ENCODE results near the gene PLPP3.

DNA sequence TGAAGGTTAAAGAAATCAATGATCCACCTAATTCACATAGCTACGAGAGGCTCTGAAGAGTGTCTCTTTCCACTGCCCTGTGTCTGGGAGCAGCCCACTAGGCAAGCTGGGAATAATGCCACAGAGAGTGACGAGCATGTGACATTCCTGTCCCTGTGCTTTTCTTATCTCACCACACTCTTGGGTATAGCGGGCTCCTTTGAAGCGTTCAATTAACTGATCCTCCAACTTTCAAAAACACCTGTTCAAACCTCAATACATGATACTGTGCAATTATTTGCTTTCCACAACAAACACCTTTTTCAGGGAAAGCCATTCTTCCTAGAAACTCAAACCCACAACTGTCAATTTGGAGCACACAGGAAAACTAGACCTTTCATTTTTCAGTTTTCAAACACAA lies 43.4 kb downstream of the PLPP3 start:
- TF ChIP-seq CTCF (IDR thresholded peaks at IDR 0.05) = no peak
- no peak for TF ChIP-seq POLR2AphosphoS5 (IDR thresholded peaks at IDR 0.05)
